HG02938 (cell line): ENCODE data around the gene SCN2A.
A peak's percentile ranks its signal among the peaks of the same experiment; 100 is the strongest.
"Not testable (repeated sequence)": the region's sequence is repeated elsewhere in the genome, so short reads cannot be mapped to it uniquely, and the experiment has no call there.

ENCODE experiments used
- ATAC-seq: cut with Tn5 transposase; IDR thresholded peaks from one replicate; pipeline ENCODE4 v1.9.1; 2021; ENCODE audit warnings: mild to moderate bottlenecking, moderate library complexity; ENCODE audit not compliant: unreplicated experiment

Gene SCN2A

DNA sequence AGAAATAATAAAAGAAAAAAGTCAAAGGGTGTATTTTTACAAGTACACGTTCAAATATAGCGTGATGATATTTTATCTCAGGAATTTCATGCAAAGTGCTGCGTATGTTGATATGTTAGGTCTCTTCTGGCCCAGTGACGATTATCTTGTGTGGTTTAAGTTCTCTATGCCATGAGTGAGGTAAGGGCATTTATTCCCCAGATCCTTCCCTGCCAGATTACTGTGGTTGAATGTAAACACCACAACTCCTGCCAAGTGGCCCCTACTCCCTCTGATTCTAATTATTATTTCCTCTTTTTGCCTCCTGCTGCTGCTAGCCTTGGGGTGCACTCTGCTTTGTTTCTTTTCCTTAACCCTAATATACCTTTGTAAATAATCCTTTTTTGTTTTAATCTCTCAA, 12.2 kb downstream of the SCN2A start:
- ATAC-seq: no peak

GRCh38 chr2:165253178-165253577, 14.0 kb downstream of the SCN2A start:
- ATAC-seq: no peak

DNA sequence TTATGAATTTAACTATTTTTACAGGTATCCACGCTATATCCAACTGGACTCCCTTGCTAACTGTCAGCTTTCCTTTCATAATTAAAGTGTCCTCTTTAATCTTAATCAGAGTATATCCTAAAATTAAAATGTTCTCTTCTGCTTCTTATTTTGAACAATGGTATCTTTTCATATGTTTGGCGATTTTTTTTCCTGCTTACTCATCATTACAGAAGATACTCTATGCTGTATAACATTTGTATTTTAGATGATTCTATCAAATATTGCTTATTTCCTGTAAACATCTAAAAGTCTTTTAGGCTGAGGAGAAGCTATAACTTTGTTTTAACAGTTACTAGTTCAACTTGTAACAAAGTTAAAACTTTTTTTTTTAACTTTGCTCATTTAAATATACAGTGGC, 17.4 kb downstream of the SCN2A start:
- ATAC-seq: no peak

GRCh38 chr2:165260347-165260746, 21.1 kb downstream of the SCN2A start:
- not testable (repeated sequence) for ATAC-seq

DNA sequence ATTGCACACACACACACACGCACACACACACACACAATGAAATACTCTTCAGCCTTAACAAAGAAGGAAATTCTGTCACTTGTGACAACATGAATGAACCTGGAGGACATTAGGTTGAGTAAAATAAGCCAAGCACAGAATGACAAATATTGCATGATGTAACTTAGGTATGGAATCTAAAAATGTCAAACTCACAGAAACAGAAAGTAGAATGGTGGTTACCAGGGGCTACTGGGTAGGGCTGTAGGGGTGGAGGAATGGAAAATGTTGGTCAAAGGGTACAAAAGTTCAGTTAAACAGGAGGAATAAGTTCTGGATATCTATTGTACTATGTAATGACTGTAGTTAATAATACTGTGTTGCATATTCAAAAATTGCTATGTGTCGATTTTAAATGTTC, 29.5 kb downstream of the SCN2A start:
- ATAC-seq: no peak

- ATAC-seq: no peak
Measured at GRCh38 chr2:165273176-165273575, 34.0 kb downstream of the SCN2A start.

DNA sequence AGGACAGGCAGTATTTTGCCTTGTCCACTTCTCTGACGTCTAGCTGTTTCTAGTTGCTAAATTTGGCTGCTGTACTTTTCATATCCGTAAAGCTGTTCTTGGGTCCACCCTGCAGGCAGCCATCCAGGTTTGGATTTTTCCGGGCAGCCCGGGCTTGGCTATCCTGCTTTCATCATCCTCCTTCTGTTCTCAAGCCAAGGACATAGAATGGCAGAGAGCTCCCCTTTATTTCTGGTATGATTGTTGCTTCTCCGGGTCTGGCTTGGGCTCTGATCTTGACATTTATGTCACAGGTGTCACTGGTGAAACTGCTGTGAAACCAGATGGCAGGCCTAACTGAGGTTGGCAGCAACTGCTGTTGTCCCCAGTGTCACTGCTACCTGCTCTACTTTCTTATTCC, 35.5 kb downstream of the SCN2A start:
- ATAC-seq: no peak

DNA sequence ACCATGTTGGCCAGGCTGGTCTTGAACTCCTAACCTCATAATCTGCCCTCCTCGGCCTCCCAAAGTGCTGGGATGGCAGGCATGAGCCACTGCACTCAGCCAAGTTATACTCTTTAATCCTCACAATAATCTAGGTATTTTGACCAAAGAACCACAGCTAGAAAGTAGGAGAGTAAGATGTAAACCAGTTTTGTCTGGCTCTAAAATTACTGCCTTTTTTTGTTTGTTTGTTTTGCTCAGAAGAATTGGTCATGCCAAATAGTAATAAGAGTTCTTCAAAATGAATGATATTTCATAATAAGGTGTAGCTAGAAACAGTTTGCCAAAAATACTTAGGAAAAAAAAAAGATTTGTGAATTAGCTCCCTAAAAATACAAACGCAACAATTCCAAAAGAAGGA, 36.7 kb downstream of the SCN2A start:
- no peak for ATAC-seq

GRCh38 chr2:165277295-165277694, 38.1 kb downstream of the SCN2A start:
- no peak for ATAC-seq

- ATAC-seq: no peak
Measured at GRCh38 chr2:165277860-165278656, 38.8 kb downstream of the SCN2A start.

DNA sequence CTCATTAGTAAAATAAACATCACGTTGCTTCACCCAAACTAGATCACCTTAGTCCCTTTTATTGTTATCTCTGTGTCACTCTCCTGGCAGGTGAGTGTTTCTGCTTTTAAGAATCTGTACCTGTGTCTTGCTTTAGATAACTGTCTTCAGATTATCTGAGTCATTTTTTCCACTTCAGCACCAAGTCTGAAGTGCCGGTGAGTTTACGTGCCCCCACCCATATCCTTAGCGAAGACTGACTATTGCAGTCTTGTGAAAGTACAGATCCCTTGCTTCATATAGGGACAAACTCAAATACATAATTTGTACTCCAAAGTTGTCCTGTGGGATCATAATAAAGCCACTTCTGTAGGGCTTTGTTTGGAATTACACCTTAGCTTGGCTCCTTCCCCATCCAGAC, 41.1 kb downstream of the SCN2A start:
- ATAC-seq: no peak

GRCh38 chr2:165281387-165281786, 42.2 kb downstream of the SCN2A start:
- ATAC-seq: no peak

GRCh38 chr2:165283342-165283741, 44.1 kb downstream of the SCN2A start:
- ATAC-seq: no peak

DNA sequence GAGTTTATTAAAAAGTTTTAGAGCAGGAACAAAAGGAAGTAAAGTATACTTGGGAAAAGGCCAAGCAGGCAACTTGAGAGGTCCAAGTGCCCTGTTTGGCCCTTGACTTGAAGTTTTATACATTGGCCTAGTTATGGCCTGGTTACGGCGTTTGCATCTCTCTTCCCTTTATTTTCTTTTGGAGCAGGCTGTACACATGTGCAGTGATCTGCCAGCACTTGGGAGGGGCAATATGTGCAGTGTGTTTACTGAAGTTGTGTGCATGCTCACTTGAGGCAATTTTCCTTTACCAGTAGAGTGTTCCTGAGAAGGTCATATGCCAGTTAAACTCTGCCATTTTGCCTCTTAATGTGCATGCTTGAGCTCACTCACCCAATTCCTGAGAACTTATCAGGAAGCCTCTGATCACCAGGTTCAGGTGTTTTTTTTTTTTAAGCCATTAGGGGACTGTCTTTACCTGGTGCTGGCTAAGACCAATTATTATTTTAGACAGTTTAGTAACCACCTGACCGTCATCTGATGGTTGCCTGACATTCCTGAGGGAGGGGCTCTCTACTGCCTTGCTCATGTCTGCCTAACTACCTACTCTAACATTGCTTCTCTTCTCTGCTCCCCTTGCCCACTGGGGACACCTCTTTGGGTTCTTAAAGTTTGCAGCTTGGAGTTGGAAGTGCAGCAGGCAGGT, 48.0 kb downstream of the SCN2A start:
- ATAC-seq: no peak

GRCh38 chr2:165289069-165289468, 49.9 kb downstream of the SCN2A start:
- no peak for ATAC-seq

GRCh38 chr2:165293440-165294420, 54.5 kb downstream of the SCN2A start:
- peak; percentile 100 for ATAC-seq

DNA sequence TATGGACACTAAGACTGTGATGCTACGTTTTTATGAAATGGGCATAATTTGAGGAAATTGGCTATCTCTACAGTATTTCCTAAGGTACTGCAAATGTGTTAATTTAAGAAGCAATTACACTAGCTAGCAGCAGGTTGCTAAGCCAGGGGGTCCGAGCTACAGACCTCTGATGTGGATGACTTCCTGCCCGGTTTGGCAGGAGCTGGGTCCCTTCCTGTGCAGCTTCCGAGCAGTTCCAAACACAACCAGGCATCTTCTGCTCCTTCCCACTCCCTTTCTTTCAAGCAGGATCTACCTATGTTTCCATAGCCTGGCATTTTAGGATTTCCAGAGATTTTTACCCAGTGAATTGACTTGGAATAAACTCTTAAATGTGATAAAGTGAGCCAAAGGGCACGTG, 55.7 kb downstream of the SCN2A start:
- no peak for ATAC-seq

DNA sequence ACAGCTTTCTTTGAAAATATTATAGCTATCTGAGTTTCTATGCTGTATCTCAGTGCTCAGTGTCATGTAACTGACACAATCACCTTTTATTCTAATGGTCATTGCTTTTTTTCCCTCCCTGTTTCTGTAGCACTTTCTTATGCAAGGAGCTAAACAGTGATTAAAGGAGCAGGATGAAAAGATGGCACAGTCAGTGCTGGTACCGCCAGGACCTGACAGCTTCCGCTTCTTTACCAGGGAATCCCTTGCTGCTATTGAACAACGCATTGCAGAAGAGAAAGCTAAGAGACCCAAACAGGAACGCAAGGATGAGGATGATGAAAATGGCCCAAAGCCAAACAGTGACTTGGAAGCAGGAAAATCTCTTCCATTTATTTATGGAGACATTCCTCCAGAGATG, 56.4 kb downstream of the SCN2A start:
- no peak for ATAC-seq

GRCh38 chr2:165305391-165306096, 66.3 kb downstream of the SCN2A start:
- no peak for ATAC-seq

DNA sequence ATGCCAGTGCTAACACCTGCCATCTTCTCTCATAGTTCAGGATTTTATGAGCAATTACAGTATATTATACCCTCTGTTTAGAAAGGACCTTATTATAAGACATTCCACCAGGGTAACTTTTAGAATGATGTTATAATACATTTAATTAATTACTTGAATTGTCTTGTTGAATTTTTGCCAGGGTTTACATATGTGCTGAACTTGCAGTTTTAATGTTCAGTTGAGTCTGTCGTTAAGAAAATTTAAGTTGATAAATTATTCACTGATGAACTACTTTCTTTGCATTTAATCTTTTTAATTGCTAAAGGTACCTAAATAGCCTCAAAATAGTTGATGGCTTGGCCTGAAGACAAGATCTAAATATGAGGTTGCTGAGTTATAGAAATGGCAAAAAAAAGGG, 68.1 kb downstream of the SCN2A start:
- ATAC-seq: no peak

- ATAC-seq: no peak
Measured at GRCh38 chr2:165311949-165312348, 72.7 kb downstream of the SCN2A start.
